ENCODE results near the gene SLC44A2. TPM values are rescaled to one million over a fixed set of nuclear protein-coding genes. Genes with fewer than 3 reads are reported as not detected.

SLC44A2 gene
- total RNA-seq, 1 donor from 2014 or later: 92.9 TPM

- Mint-ChIP-seq H3K27ac (no peak overlapping the region), H3K36me3 (ENCODE audit: low read depth) (peaks cover 39% of the 10 kb centered on the region), H3K9me3 (no peaks in the 10 kb centered on the region), H3K4me1 (ENCODE audit: low read depth) (no peaks in the 10 kb centered on the region), H3K4me3 (no peak overlapping the region), H3K27me3 (ENCODE audit: insufficient read depth) (no peaks in the 10 kb centered on the region)
- intact Hi-C loops (cut with micrococcal nuclease): no loop called here
- DNase-seq (ENCODE audit: low spot score): no peak
These were observed 57.2 kb downstream of the SLC44A2 start for GRCh38 chr19:10682397-10683063.

DNA sequence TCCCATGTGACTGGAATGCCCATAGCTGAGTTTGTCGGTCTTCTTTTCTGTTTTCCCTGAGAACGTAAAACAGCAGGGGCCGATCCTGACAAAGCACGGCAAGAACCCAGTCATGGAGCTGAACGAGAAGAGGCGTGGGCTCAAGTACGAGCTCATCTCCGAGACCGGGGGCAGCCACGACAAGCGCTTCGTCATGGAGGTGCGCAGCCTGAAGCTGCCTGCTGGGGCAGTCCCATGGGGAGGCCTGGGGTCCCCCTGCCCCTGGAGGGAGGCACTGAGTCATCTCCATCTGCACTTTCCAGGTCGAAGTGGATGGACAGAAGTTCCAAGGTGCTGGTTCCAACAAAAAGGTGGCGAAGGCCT is 57.7 kb downstream of the SLC44A2 start:
- Mint-ChIP-seq H3K36me3 (ENCODE audit: low read depth) (peaks cover 44% of the 10 kb centered on the region), H3K9me3 (no peaks in the 10 kb centered on the region), H3K4me3 (no peak overlapping the region), H3K4me1 (ENCODE audit: low read depth) (no peaks in the 10 kb centered on the region), H3K27me3 (ENCODE audit: insufficient read depth) (no peaks in the 10 kb centered on the region), H3K27ac (no peak overlapping the region)
- DNase-seq (ENCODE audit: low spot score): no peak
- intact Hi-C loops (cut with micrococcal nuclease): no loop called here

DNA sequence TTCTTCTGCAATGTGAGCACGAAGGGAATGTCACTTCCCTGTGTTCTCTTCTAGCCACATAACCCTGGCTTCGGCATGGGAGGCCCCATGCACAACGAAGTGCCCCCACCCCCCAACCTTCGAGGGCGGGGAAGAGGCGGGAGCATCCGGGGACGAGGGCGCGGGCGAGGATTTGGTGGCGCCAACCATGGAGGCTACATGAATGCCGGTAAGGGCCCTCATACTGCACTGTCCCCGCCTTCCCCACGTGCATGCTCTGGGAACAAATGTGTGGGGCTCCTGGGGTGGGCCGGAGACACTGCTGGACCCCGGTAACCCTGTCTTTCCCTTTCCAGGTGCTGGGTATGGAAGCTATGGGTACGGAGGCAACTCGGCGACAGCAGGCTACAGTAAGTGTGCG is 58.2 kb downstream of the SLC44A2 start:
- intact Hi-C loops (cut with micrococcal nuclease): no loop called here
- H3K4me1 Mint-ChIP-seq (ENCODE audit: low read depth): no peaks in the 10 kb centered on the region
- no peaks in the 10 kb centered on the region for H3K27me3 Mint-ChIP-seq (ENCODE audit: insufficient read depth)
- H3K9me3 Mint-ChIP-seq: no peaks in the 10 kb centered on the region
- H3K36me3 Mint-ChIP-seq (ENCODE audit: low read depth): peaks cover 42% of the 10 kb centered on the region
- H3K4me3 Mint-ChIP-seq: no peak overlapping the region
- no peak overlapping the region for H3K27ac Mint-ChIP-seq
- no peak for DNase-seq (ENCODE audit: low spot score)

DNA sequence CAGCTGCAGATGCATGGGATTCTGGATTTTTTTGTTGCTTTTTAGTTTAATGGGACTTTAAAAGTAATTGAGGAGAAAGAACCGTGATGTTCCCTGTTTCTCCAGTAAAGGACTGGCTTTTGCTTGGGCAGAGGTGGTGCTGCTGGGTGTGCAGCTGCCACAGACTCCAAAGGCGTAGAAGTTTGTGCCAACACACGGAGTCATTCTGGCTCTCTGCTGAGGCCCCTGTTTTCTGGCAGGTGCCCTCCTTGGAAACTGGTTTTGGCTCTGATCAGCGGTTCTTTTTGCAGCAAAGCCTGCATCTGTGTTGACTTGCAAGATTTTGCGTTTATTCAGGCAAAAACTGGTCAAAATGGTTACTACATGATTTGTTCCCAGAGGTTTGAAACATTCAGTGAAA is 59.9 kb downstream of the SLC44A2 start:
- DNase-seq (ENCODE audit: low spot score): no peak
- H3K27ac Mint-ChIP-seq: no peak overlapping the region
- H3K27me3 Mint-ChIP-seq (ENCODE audit: insufficient read depth): no peaks in the 10 kb centered on the region
- no peaks in the 10 kb centered on the region for H3K9me3 Mint-ChIP-seq
- intact Hi-C loops (cut with micrococcal nuclease): no loop called here
- H3K4me1 Mint-ChIP-seq (ENCODE audit: low read depth): no peaks in the 10 kb centered on the region
- peaks cover 46% of the 10 kb centered on the region for H3K36me3 Mint-ChIP-seq (ENCODE audit: low read depth)
- H3K4me3 Mint-ChIP-seq: no peak overlapping the region

DNA sequence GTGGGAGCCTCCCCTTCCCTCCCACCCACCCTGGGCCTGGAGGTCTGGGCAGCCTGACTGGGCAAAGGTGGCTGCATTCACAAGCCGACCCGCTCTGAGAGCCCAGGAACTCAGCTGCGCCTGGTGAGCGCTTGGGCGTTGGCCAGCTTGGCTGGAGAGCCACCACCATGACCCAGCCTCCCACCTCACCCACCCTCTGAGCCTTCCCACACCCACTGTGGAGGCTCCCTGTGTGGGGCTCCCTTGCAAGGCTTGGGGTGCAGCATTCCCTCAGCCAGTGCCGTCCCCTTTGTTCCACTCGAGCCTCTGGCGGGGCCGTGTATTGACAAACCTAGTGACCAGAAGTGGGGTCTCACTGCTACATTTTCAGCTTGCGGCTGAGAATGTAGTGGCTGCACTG is 60.8 kb downstream of the SLC44A2 start:
- DNase-seq (ENCODE audit: low spot score): no peak
- H3K9me3 Mint-ChIP-seq: no peaks in the 10 kb centered on the region
- H3K36me3 Mint-ChIP-seq (ENCODE audit: low read depth): peaks cover 46% of the 10 kb centered on the region
- intact Hi-C loops (cut with micrococcal nuclease): no loop called here
- no peaks in the 10 kb centered on the region for H3K27me3 Mint-ChIP-seq (ENCODE audit: insufficient read depth)
- no peaks in the 10 kb centered on the region for H3K4me1 Mint-ChIP-seq (ENCODE audit: low read depth)
- H3K27ac Mint-ChIP-seq: no peak overlapping the region
- no peak overlapping the region for H3K4me3 Mint-ChIP-seq

- DNase-seq (ENCODE audit: low spot score): no peak
- Mint-ChIP-seq H3K4me3 (no peak overlapping the region), H3K36me3 (ENCODE audit: low read depth) (peaks cover 45% of the 10 kb centered on the region), H3K27me3 (ENCODE audit: insufficient read depth) (no peaks in the 10 kb centered on the region), H3K4me1 (ENCODE audit: low read depth) (no peaks in the 10 kb centered on the region), H3K27ac (no peak overlapping the region), H3K9me3 (no peaks in the 10 kb centered on the region)
- intact Hi-C loops (cut with micrococcal nuclease): no loop called here
These were observed 61.5 kb downstream of the SLC44A2 start for GRCh38 chr19:10686661-10687517.

DNA sequence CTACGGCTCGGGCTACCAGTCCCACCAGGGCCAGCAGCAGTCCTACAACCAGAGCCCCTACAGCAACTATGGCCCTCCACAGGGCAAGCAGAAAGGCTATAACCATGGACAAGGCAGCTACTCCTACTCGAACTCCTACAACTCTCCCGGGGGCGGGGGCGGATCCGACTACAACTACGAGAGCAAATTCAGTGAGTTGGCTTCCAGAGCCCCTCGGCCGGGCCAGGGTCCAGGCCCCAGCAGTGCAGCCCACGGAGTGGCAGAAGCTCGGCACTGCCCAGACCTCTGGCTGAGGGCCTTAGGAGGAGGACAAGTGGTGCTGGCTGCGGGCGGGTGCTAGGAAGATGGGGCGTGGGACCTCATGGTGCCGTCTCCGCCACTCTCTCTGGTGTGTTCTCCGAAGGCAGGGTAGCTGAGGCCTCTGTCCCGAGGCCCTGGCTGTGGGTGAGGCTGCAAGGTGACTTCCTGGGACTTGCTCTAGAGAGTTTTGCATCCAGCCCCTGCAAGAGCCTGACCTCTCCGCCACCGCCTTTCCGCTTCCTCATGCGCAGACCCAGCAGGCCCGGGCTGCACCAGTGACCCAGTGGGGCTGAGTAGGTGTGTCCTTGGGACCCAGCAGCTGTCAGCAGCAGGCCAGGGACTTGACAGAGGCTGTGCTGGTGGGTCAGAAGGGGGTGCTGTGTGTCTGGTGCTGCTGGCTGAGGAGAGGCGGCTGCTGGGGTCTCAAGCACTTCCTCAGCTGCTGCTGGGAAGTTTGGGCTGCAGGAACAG is 62.4 kb downstream of the SLC44A2 start:
- Mint-ChIP-seq H3K4me3 (no peak overlapping the region), H3K4me1 (ENCODE audit: low read depth) (no peaks in the 10 kb centered on the region), H3K36me3 (ENCODE audit: low read depth) (peaks cover 51% of the 10 kb centered on the region), H3K27ac (no peak overlapping the region), H3K9me3 (no peaks in the 10 kb centered on the region), H3K27me3 (ENCODE audit: insufficient read depth) (no peaks in the 10 kb centered on the region)
- intact Hi-C loops (cut with micrococcal nuclease): no loop called here
- no peak for DNase-seq (ENCODE audit: low spot score)

DNA sequence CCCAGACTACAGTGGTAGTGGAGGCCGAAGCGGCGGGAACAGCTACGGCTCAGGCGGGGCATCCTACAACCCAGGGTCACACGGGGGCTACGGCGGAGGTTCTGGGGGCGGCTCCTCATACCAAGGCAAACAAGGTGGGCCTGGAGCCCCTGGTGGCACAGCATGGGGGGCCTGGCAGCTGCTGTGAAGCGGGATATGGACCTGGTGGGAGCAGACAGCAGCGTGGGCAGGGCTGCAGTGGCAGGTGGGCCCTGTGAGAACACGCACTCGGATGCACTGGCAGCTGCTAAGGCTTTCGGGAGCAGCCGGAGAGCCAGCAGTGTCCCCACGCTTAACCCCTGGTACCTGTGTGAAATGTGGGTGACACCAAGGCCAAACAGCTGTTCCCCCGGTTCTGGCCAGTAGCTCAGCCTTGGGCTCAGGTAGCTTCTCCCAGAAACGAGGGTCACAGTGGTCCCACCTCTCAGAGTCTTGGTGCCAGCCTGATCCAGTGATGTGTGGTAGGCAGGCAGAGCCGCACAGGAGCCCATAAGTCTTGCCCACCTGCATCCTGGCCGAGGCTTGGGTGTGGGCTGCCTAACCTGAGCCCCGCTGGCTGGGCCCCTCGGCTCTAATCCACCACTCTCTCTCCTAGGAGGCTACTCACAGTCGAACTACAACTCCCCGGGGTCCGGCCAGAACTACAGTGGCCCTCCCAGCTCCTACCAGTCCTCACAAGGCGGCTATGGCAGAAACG is 63.4 kb downstream of the SLC44A2 start:
- Mint-ChIP-seq H3K36me3 (ENCODE audit: low read depth) (peaks cover 49% of the 10 kb centered on the region), H3K4me1 (ENCODE audit: low read depth) (no peaks in the 10 kb centered on the region), H3K4me3 (no peak overlapping the region), H3K9me3 (no peaks in the 10 kb centered on the region), H3K27ac (no peak overlapping the region), H3K27me3 (ENCODE audit: insufficient read depth) (no peaks in the 10 kb centered on the region)
- intact Hi-C loops (cut with micrococcal nuclease): no loop called here
- no peak for DNase-seq (ENCODE audit: low spot score)

DNA sequence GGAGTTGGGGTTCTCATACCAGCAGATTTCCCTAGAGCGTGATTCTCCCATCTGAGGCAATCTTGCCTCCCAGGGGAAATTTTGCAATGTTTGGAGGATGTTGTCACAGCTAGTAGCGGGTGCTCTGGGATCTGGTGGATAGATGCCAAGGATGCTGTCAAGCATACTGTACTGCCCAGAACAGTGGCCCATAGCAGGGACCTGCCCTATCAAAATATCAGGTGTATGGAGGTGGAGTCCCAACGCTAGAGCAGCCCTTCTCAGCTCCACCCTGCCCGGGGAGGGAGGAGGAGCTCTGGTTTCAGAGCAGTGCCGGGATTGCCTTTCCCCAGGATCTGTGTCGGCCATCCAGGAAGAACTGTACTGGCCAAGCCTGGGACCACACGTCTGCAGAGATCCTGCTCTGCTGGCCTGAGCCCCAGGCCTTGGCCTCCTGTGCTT is 65.0 kb downstream of the SLC44A2 start:
- Mint-ChIP-seq H3K4me3 (no peak overlapping the region), H3K27me3 (ENCODE audit: insufficient read depth) (no peaks in the 10 kb centered on the region), H3K9me3 (no peaks in the 10 kb centered on the region), H3K27ac (no peak overlapping the region), H3K36me3 (ENCODE audit: low read depth) (peaks cover 40% of the 10 kb centered on the region), H3K4me1 (ENCODE audit: low read depth) (peaks cover 12% of the 10 kb centered on the region)
- DNase-seq (ENCODE audit: low spot score): no peak
- intact Hi-C loops (cut with micrococcal nuclease): loop anchor here (10.0 kb wide), 1 partner anchor 356 kb away; the partner anchor contains the start of genes ICAM3 and RAVER1

DNA sequence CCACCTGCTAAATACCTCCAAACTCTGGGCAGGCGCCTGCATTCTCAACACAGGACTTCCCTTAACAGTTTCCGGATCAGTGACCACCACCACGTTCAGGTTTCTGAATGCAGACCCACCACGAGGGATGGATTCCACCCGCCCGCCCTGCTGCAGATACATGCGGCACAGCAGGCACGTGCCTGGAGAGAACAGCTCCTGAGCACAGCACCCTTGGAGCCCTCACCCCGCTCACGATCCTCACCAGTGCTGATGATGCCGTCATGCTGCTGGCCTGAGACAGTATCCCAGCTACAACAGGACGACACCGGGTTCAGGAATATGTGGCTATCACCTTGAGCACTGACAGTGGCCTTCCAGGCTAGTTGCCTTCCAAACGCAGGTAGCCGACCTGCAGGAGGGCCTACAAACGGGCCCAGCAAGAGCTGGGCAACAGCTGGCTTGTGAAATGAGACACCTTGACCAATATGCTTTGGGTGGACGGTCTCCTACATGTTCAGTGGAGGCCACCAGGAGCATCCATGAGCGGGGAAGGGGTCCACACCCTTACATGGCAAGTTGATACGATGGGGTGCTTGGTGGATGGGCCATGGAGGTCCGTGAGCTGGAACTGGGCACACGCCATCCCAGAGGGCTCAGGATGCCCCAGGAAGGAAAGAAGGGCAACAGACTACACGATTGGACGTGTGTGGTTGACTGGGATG is 66.0 kb downstream of the SLC44A2 start:
- Mint-ChIP-seq H3K27ac (peak overlapping the region; percentile 7), H3K4me1 (ENCODE audit: low read depth) (peaks cover 22% of the 10 kb centered on the region), H3K36me3 (ENCODE audit: low read depth) (peaks cover 40% of the 10 kb centered on the region), H3K4me3 (no peak overlapping the region), H3K9me3 (no peaks in the 10 kb centered on the region), H3K27me3 (ENCODE audit: insufficient read depth) (no peaks in the 10 kb centered on the region)
- intact Hi-C loops (cut with micrococcal nuclease): loop anchor here (10.0 kb wide), 1 partner anchor 357 kb away; the partner anchor contains the start of genes ICAM3 and RAVER1
- DNase-seq (ENCODE audit: low spot score): no peak

DNA sequence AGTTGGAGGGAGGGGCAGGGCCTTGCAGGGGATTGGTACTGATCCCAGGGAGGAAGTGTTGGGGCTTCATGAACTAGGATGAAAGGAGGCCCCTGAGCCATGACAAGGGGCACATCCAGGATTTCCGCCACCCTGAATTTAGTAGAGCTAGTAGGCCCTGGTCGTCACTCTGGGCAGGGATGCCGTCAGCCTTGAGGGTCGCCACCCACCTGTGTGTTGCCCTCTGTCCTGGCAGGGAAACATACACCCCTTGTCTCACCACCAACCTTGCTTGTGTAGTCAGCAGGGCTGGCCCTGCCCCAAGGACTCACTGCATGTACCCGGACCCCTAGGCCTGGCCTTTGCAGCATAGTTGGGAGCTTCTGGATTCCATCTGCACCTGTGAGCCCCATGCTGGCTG is 66.5 kb downstream of the SLC44A2 start:
- intact Hi-C loops (cut with micrococcal nuclease): loop anchor here (10.0 kb wide), 1 partner anchor 357 kb away; the partner anchor contains the start of genes ICAM3 and RAVER1

More for the DNA sequence above, 66.5 kb downstream of the SLC44A2 start:
- peaks cover 39% of the 10 kb centered on the region for H3K36me3 Mint-ChIP-seq (ENCODE audit: low read depth)
- peaks cover 3% of the 10 kb centered on the region for H3K27me3 Mint-ChIP-seq (ENCODE audit: insufficient read depth)
- H3K9me3 Mint-ChIP-seq: no peaks in the 10 kb centered on the region
- H3K27ac Mint-ChIP-seq: no peak overlapping the region
- peaks cover 25% of the 10 kb centered on the region for H3K4me1 Mint-ChIP-seq (ENCODE audit: low read depth)
- H3K4me3 Mint-ChIP-seq: no peak overlapping the region
- no peak for DNase-seq (ENCODE audit: low spot score)
